DND-41 (cell line): ENCODE results near the gene ABCG1.

Source experiments
- ATAC-seq: fragments of 200-7000 bp; cut with Tn5 transposase; 3 replicates; pipeline ENCODE4 v1.9.1; 2021; ENCODE audit warnings: low read depth; ENCODE audit not compliant: insufficient read depth
- DNase-seq: peaks from one replicate; pipeline ENCODE4 v3.0.0-alpha.2; 2020
- H2AFZ ChIP-seq: 2 replicates; pipeline ENCODE4 v1.6.0; 2012; ENCODE audit warnings: low read depth, low read length
- H3K27ac ChIP-seq: 2 replicates; pipeline ENCODE4 v1.5.1; 2012; ENCODE audit warnings: low read length, inconsistent platforms
- H3K27me3 ChIP-seq: fragments of 200-600 bp; sonication (generic); 2 replicates; pipeline ENCODE4 v1.6.0; 2012; ENCODE audit warnings: low read length, mild to moderate bottlenecking, inconsistent platforms; ENCODE audit not compliant: insufficient read depth, poor library complexity
- H3K36me3 ChIP-seq: 2 replicates; pipeline ENCODE4 v1.5.1; 2012; ENCODE audit warnings: low read length, inconsistent platforms; ENCODE audit not compliant: insufficient read depth
- H3K4me1 ChIP-seq: 2 replicates; pipeline ENCODE4 v1.5.1; 2012; ENCODE audit warnings: mild to moderate bottlenecking, low read length; ENCODE audit not compliant: insufficient read depth
- H3K4me2 ChIP-seq: 2 replicates; pipeline ENCODE4 v1.6.0; 2012; ENCODE audit warnings: mild to moderate bottlenecking, moderate library complexity, low read length, inconsistent platforms; ENCODE audit not compliant: insufficient read depth
- H3K4me3 ChIP-seq, 2 experiments: fragments of 200-600 bp in 1 of 2; shearing (Covaris generic) in 1 of 2; 2 replicates each; pipeline ENCODE4 v1.5.1; 2012 to 2016; ENCODE audit warnings: inconsistent platforms in 2 of 2, low read length in 2 of 2, mild to moderate bottlenecking in 2 of 2, low read depth in 1 of 2, moderate library complexity in 1 of 2
- H3K79me2 ChIP-seq: 2 replicates; pipeline ENCODE4 v1.6.0; 2012; ENCODE audit warnings: low read length, inconsistent platforms; ENCODE audit not compliant: insufficient read depth
- H3K9ac ChIP-seq: 2 replicates; pipeline ENCODE4 v1.6.0; 2012; ENCODE audit warnings: low read depth, mild to moderate bottlenecking, inconsistent platforms, low read length, moderate library complexity
- H3K9me3 ChIP-seq: 2 replicates; pipeline ENCODE4 v1.5.1; 2012; ENCODE audit warnings: low read length, moderate library complexity, mild to moderate bottlenecking, inconsistent platforms; ENCODE audit not compliant: insufficient read depth, severe bottlenecking
- H4K20me1 ChIP-seq: 2 replicates; pipeline ENCODE4 v1.6.0; 2012; ENCODE audit warnings: low read length; ENCODE audit not compliant: insufficient read depth
- EZH2 ChIP-seq: IDR thresholded peaks from 3 replicates; pipeline ENCODE4 v1.6.1; 2012; ENCODE audit warnings: borderline replicate concordance, low read depth, mild to moderate bottlenecking, moderate library complexity, low read length, inconsistent platforms; ENCODE audit not compliant: severe bottlenecking
- TF ChIP-seq, protein P1 (sequence below): IDR thresholded peaks from 2 replicates; pipeline ENCODE4 v1.5.1; 2012; ENCODE audit warnings: borderline replicate concordance, low read length, moderate library complexity, mild to moderate bottlenecking; ENCODE audit not compliant: poor library complexity, severe bottlenecking; ENCODE audit errors: extremely low read depth

Gene ABCG1

DNA sequence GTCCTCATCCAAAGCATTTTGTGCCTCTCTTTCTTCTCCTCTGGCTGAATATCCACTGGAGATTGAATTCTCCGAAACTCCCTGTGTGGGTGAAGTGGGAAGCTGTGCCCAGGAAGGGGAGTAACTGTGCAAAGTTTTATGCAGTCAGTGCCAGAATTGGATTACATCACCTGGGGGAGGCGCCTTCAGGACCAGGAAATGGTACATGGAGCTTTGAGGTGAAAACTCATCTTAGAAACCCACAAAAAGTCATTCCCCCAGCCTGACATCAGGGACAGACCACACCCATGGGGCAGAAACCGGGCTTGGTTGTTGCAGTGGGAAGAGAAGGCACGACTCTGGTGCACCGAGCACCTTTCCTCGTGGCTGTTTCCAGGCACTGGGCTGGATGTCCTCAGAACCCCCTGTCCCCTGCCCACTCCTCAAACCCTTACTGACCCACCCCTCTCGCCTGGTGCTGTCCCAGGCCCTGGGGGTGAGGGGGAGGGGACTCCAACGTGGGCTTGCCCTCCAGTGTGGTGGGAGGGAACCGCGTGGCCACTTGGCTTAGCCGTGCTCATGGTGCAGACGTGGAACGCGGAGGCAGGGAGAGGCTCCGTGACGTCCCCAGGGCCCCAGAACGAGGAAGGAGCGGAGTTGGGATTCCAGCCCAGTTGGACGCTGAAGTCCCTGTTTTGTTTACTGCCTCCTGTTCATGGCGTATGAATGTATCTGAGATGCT is 80.5 kb downstream of the ABCG1 start:
- TF ChIP-seq, protein P1, sequence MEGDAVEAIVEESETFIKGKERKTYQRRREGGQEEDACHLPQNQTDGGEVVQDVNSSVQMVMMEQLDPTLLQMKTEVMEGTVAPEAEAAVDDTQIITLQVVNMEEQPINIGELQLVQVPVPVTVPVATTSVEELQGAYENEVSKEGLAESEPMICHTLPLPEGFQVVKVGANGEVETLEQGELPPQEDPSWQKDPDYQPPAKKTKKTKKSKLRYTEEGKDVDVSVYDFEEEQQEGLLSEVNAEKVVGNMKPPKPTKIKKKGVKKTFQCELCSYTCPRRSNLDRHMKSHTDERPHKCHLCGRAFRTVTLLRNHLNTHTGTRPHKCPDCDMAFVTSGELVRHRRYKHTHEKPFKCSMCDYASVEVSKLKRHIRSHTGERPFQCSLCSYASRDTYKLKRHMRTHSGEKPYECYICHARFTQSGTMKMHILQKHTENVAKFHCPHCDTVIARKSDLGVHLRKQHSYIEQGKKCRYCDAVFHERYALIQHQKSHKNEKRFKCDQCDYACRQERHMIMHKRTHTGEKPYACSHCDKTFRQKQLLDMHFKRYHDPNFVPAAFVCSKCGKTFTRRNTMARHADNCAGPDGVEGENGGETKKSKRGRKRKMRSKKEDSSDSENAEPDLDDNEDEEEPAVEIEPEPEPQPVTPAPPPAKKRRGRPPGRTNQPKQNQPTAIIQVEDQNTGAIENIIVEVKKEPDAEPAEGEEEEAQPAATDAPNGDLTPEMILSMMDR, result no peak
- no peak for TF ChIP-seq EZH2
- Histone ChIP-seq H3K4me3 (no peak overlapping the region), H3K4me1 (no peaks in the 10 kb centered on the region), H3K36me3 (peaks cover 24% of the 10 kb centered on the region), H3K27me3 (no peaks in the 10 kb centered on the region), H3K4me2 (no peak overlapping the region), H3K9me3 (no peaks in the 10 kb centered on the region), H4K20me1 (no peaks in the 10 kb centered on the region), H3K9ac (no peak overlapping the region), H3K27ac (no peak overlapping the region), H3K79me2 (no peaks in the 10 kb centered on the region), H2AFZ (no peak overlapping the region)
- peak; percentile 38; the same call in 2 of the 3 replicates for ATAC-seq
- peak; percentile 35 for DNase-seq

DNA sequence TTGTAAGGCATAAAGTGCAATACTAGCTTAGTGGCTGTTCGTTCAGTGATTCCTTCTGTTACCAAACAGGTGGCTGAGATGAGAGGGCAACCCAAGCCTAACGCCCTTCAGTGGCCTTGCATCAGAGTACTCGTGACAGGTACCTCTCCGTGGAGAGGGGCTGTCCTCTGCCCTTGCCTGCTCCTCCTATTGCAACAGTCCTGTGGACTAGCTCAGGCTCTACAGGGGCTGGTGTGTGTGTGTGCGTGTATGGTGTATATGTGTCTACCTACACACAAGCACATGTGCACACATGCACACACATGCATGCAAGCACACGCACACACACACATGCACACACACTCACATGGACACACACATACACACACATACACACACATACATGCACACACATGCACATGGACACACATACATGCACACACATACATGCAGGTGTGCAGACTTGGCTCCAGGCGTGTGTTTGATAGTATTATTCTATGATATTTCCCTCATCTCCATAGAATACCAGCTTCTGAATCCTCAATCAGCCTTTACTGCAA is 81.2 kb downstream of the ABCG1 start:
- H3K9me3 ChIP-seq, result no peaks in the 10 kb centered on the region
- H2AFZ ChIP-seq, result no peak overlapping the region
- no peak for ATAC-seq

DNA sequence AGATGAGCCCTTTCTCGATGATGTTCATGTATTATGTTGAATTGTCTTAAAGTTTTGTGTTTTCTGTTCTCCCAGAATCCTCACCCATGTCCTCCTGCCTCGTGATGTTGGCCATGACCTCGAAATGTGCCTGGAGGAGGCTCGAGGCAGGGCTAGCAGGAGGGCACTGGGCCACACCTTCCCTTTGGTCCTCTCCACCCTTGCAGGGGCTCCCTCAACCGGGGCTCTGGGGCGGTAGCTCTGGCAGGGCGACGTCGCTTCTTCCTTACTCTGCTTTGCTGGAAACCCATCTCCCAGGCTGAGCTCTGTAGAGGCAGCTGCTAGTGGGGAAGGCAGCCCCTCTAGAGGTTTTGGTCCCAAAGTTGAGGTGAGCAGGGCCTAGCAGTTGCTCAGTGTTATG is 82.0 kb downstream of the ABCG1 start:
- Histone ChIP-seq H3K36me3 (peaks cover 14% of the 10 kb centered on the region; the same call in 1 of the 2 replicates), H4K20me1 (no peaks in the 10 kb centered on the region), H3K4me1 (no peaks in the 10 kb centered on the region), H3K9me3 (no peaks in the 10 kb centered on the region), H3K79me2 (no peaks in the 10 kb centered on the region), H3K27me3 (no peaks in the 10 kb centered on the region), H3K4me2 (no peak overlapping the region), H3K27ac (no peak overlapping the region), H3K4me3 (no peak overlapping the region), H3K9ac (no peak overlapping the region), H2AFZ (no peak overlapping the region)
- DNase-seq, result no peak
- TF ChIP-seq EZH2, result no peak
- TF ChIP-seq, protein P1, result no peak
- ATAC-seq, result no peak

More for the DNA sequence above, 81.2 kb downstream of the ABCG1 start:
- no peaks in the 10 kb centered on the region for H3K27me3 ChIP-seq
- no peak overlapping the region for H3K4me2 ChIP-seq
- H4K20me1 ChIP-seq, result no peaks in the 10 kb centered on the region
- no peak for DNase-seq
- H3K4me3 ChIP-seq, result no peak overlapping the region
- no peaks in the 10 kb centered on the region for H3K4me1 ChIP-seq
- peaks cover 20% of the 10 kb centered on the region; the same call in 1 of the 2 replicates for H3K36me3 ChIP-seq
- H3K9ac ChIP-seq, result no peak overlapping the region
- H3K27ac ChIP-seq, result no peak overlapping the region
- TF ChIP-seq EZH2, result no peak
- TF ChIP-seq, protein P1, result no peak
- no peaks in the 10 kb centered on the region for H3K79me2 ChIP-seq
